Measurements from ENCODE around the gene PEPD. TPM values are rescaled to one million over a fixed set of nuclear protein-coding genes. Genes with fewer than 3 reads are reported as not detected.

The PEPD gene
- total RNA-seq: 53.1 and 73.0 TPM in 2 replicates

GRCh38 chr19:33521480-33522370, at the start of gene PEPD:
Gene PEPD, minus strand, starts transcription at chr19:33521791. Its CDS starts 31 bp downstream, at chr19:33521760.

GRCh38 chr19:33373453-33374235, 147.9 kb downstream of the PEPD start, which contains the start of gene CEBPG:
Gene CEBPG, plus strand, starts transcription at chr19:33373709. Its CDS starts 5,531 bp downstream, at chr19:33379240.

Other genes with a start within 250 kb of the PEPD start
- under 0.01 and 0.31 TPM in 2 replicates for gene CEBPA, start 219.3 kb downstream of the PEPD start, total RNA-seq
- gene CEBPG, start 148.1 kb downstream of the PEPD start, total RNA-seq: 23.2 and 36.7 TPM in 2 replicates
- 0.06 TPM in 1 of 2 replicates, not detected in the other for gene CHST8, start 100.2 kb upstream of the PEPD start, total RNA-seq

All from bladder microvascular endothelial cell (primary cell).